Endodermal cell (in vitro differentiated cells): ENCODE measurements around the gene KLHDC4. TPM values are rescaled to one million over a fixed set of nuclear protein-coding genes. Genes with fewer than 3 reads are reported as not detected.

Source experiments
- DNase-seq: peaks from one replicate; pipeline ENCODE4 v3.0.0-alpha.2; 2017
- H3K27ac ChIP-seq: 2 replicates; pipeline ENCODE4 v1.5.1; 2013; ENCODE audit warnings: mild to moderate bottlenecking, low read depth, low read length, moderate library complexity
- H3K27me3 ChIP-seq: 2 replicates; pipeline ENCODE4 v1.6.1; 2013; ENCODE audit warnings: mild to moderate bottlenecking, low read length, moderate library complexity; ENCODE audit not compliant: insufficient read depth, control insufficient read depth, poor library complexity, severe bottlenecking
- H3K36me3 ChIP-seq: 2 replicates; pipeline ENCODE4 v1.7.0; 2013; ENCODE audit warnings: mild to moderate bottlenecking, low read length, moderate library complexity; ENCODE audit not compliant: control insufficient read depth, insufficient read depth
- H3K4me1 ChIP-seq: one replicate; pipeline ENCODE4 v1.7.0; 2013; ENCODE audit warnings: low read length; ENCODE audit not compliant: control insufficient read depth, insufficient read depth
- H3K4me3 ChIP-seq: 2 replicates; pipeline ENCODE4 v1.5.1; 2013; ENCODE audit warnings: mild to moderate bottlenecking, low read length, moderate library complexity
- H3K9ac ChIP-seq: 2 replicates; pipeline ENCODE4 v1.6.1; 2013; ENCODE audit warnings: mild to moderate bottlenecking, low read length, moderate library complexity; ENCODE audit not compliant: poor library complexity, severe bottlenecking; ENCODE audit errors: extremely low read depth
- H3K9me3 ChIP-seq: 2 replicates; pipeline ENCODE4 v1.6.1; 2013; ENCODE audit warnings: mild to moderate bottlenecking, low read length, moderate library complexity; ENCODE audit not compliant: control insufficient read depth
- H3K27ac Mint-ChIP-seq: 2 replicates; pipeline ENCODE4 v1.8.0; 2020; ENCODE audit warnings: mixed read lengths
- H3K27me3 Mint-ChIP-seq: 2 replicates; pipeline ENCODE4 v1.8.0; 2021; ENCODE audit warnings: mild to moderate bottlenecking, mixed read lengths; ENCODE audit not compliant: insufficient read depth
- H3K36me3 Mint-ChIP-seq: 2 replicates; pipeline ENCODE4 v1.8.0; 2020; ENCODE audit warnings: low read depth, mixed read lengths
- H3K4me1 Mint-ChIP-seq: 2 replicates; pipeline ENCODE4 v1.8.0; 2020; ENCODE audit warnings: mixed read lengths
- H3K4me3 Mint-ChIP-seq: 2 replicates; pipeline ENCODE4 v1.8.0; 2020; ENCODE audit warnings: mild to moderate bottlenecking, moderate library complexity, mixed read lengths
- H3K9me3 Mint-ChIP-seq: 2 replicates; pipeline ENCODE4 v1.8.0; 2020; ENCODE audit warnings: mild to moderate bottlenecking, mixed read lengths
- WGBS, 2 experiments: methylation state at CpG; one replicate each; pipeline versions ENCODE4 v1.1.5 to v1.1.7; 2013; ENCODE audit warnings: missing lambda C conversion rate in 2 of 2, mixed read lengths in 1 of 2; ENCODE audit not compliant: insufficient coverage in 1 of 2, insufficient read length in 1 of 2; 5-methylcytosine and 5-hydroxymethylcytosine counted together
- total RNA-seq, 2 donors: library from RNA; stranded (reverse); fragmentation: NEBNext Ultra II Directional in 1 of 2; extraction: Animal tissue kit (Norgen Biotek cat#: 25700) in 1 of 2; gene quantifications; 2 replicates in 1 of 2; 3 replicates in 1 of 2; pipeline ENCODE4 v1.2.1, GENCODE V29; 2021
- TF ChIP-seq, protein P1 (sequence below): fragments of 200-600 bp; sonication (generic); conservative IDR thresholded peaks from 2 replicates; pipeline ENCODE4 v1.5.0; 2021; ENCODE audit warnings: antibody characterized with exemption, mild to moderate bottlenecking

The KLHDC4 gene
- total RNA-seq, 2 donors from 2014 or later: 52.8 to 58.8 TPM

- Histone ChIP-seq H3K9ac (no peak overlapping the region), H3K36me3 (no peaks in the 10 kb centered on the region), H3K9me3 (no peaks in the 10 kb centered on the region), H3K27me3 (no peaks in the 10 kb centered on the region), H3K4me1 (no peaks in the 10 kb centered on the region), H3K4me3 (no peak overlapping the region), H3K27ac (no peak overlapping the region)
- Mint-ChIP-seq H3K4me3 (no peak overlapping the region), H3K4me1 (peaks cover 8% of the 10 kb centered on the region), H3K27me3 (peaks cover 6% of the 10 kb centered on the region), H3K36me3 (no peaks in the 10 kb centered on the region), H3K27ac (peak overlapping the region; percentile 81), H3K9me3 (no peaks in the 10 kb centered on the region)
- WGBS, 2 experiments: 79 to 86% methylated on average over 10 of the region's 10 CpGs
- TF ChIP-seq, protein P1, sequence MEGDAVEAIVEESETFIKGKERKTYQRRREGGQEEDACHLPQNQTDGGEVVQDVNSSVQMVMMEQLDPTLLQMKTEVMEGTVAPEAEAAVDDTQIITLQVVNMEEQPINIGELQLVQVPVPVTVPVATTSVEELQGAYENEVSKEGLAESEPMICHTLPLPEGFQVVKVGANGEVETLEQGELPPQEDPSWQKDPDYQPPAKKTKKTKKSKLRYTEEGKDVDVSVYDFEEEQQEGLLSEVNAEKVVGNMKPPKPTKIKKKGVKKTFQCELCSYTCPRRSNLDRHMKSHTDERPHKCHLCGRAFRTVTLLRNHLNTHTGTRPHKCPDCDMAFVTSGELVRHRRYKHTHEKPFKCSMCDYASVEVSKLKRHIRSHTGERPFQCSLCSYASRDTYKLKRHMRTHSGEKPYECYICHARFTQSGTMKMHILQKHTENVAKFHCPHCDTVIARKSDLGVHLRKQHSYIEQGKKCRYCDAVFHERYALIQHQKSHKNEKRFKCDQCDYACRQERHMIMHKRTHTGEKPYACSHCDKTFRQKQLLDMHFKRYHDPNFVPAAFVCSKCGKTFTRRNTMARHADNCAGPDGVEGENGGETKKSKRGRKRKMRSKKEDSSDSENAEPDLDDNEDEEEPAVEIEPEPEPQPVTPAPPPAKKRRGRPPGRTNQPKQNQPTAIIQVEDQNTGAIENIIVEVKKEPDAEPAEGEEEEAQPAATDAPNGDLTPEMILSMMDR: no peak
- peak; percentile 61 for DNase-seq
These were observed 19.0 kb upstream of the KLHDC4 start for GRCh38 chr16:87784812-87785211.

DNA sequence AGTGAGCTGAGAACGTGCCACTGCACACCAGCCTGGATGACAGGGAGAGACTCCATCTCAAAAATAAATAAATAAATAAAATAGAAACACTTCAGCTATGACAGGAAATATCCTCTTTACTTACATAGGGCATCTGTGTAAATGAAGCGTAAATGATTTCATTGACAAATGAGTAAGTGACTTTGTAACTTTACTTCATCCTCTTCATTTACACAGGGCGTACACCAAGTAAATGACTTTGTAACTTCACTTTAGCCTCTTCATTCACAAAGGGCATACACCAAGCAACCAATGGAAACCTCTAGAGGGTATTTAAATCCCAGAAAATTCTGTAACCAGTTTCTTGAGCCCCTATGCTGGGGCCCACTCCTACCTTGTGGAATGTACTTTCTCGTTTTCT is 16.2 kb upstream of the KLHDC4 start:
- Mint-ChIP-seq H3K9me3 (no peaks in the 10 kb centered on the region), H3K36me3 (no peaks in the 10 kb centered on the region), H3K4me1 (peaks cover 8% of the 10 kb centered on the region), H3K27ac (no peak overlapping the region), H3K4me3 (no peak overlapping the region), H3K27me3 (peaks cover 9% of the 10 kb centered on the region)
- no peak overlapping the region for H3K4me3 ChIP-seq
- H3K27me3 ChIP-seq: no peaks in the 10 kb centered on the region
- no peak overlapping the region for H3K9ac ChIP-seq
- peaks cover 5% of the 10 kb centered on the region for H3K4me1 ChIP-seq
- TF ChIP-seq, protein P1: no peak
- DNase-seq: no peak
- WGBS, 2 experiments: 97 to 100% methylated on average over 3 to 4 of the region's 4 CpGs
- H3K27ac ChIP-seq: no peak overlapping the region
- H3K36me3 ChIP-seq: no peaks in the 10 kb centered on the region
- no peaks in the 10 kb centered on the region for H3K9me3 ChIP-seq

- Histone ChIP-seq H3K27me3 (no peaks in the 10 kb centered on the region), H3K9ac (no peak overlapping the region), H3K9me3 (no peaks in the 10 kb centered on the region), H3K27ac (no peak overlapping the region), H3K4me3 (no peak overlapping the region), H3K4me1 (peaks cover 5% of the 10 kb centered on the region), H3K36me3 (no peaks in the 10 kb centered on the region)
- Mint-ChIP-seq H3K4me1 (peaks cover 8% of the 10 kb centered on the region), H3K27ac (peak overlapping the region; percentile 74), H3K27me3 (peaks cover 10% of the 10 kb centered on the region), H3K4me3 (no peak overlapping the region), H3K36me3 (no peaks in the 10 kb centered on the region), H3K9me3 (no peaks in the 10 kb centered on the region)
- TF ChIP-seq, protein P1: no peak
- no peak for DNase-seq
- WGBS, 2 experiments: 86 to 91% methylated on average over 7 to 10 of the region's 10 CpGs
These were observed 14.7 kb upstream of the KLHDC4 start for GRCh38 chr16:87780385-87780989.
